OCI-LY7 (cell line): ENCODE results near the gene THAP6. TPM values are rescaled to one million over a fixed set of nuclear protein-coding genes. Genes with fewer than 3 reads are reported as not detected.

Experiments
- BruUV-seq: library from RNA; stranded (reverse); fragments of 400-500 nt; replicated peaks from 2 replicates; lab custom pipeline; 2021; lab: Mats Ljungman, UMichigan
- CTCF ChIA-PET: fragments of 300-600 bp; sonication (Branson Sonifier 250); formaldehyde crosslinking; loops from one replicate; lab custom pipeline; 2022; ENCODE audit warnings: antibody characterized with exemption; ENCODE audit not compliant: unreplicated experiment; lab: Charles Lee
- POLR2A ChIA-PET: fragments of 300-600 bp; sonication (Branson Sonifier 250); formaldehyde crosslinking; loops from one replicate; lab custom pipeline; 2022; ENCODE audit warnings: antibody characterized with exemption; lab: Charles Lee
- DNase-seq: peaks from one replicate; pipeline ENCODE4 v3.0.0-alpha.2; 2015; ENCODE audit warnings: low spot score
- H2AFZ ChIP-seq: fragments of 200-600 bp; sonication (generic), shearing (Covaris generic); 2 replicates; pipeline ENCODE4 v1.6.1; 2014; ENCODE audit warnings: mild to moderate bottlenecking, antibody characterized with exemption, low read length, moderate library complexity
- H3K27ac ChIP-seq: fragments of 200-600 bp; sonication (generic); 2 replicates; pipeline ENCODE4 v1.5.1; 2014; ENCODE audit warnings: mixed run types, low read depth, mild to moderate bottlenecking, moderate library complexity, low read length, inconsistent platforms; ENCODE audit not compliant: poor library complexity, severe bottlenecking
- H3K36me3 ChIP-seq: fragments of 200-600 bp; sonication (generic); 2 replicates; pipeline ENCODE4 v1.6.1; 2014; ENCODE audit warnings: mild to moderate bottlenecking, antibody characterized with exemption, low read length, moderate library complexity, mixed read lengths; ENCODE audit not compliant: insufficient read depth
- H3K4me1 ChIP-seq: fragments of 200-600 bp; sonication (generic); 2 replicates; pipeline ENCODE4 v1.5.1; 2014; ENCODE audit warnings: mild to moderate bottlenecking, low read length; ENCODE audit not compliant: insufficient read depth, poor library complexity, severe bottlenecking
- H3K4me2 ChIP-seq: fragments of 200-600 bp; sonication (generic); 2 replicates; pipeline ENCODE4 v1.6.1; 2014; ENCODE audit warnings: mild to moderate bottlenecking, low read length
- H3K4me3 ChIP-seq: fragments of 200-600 bp; sonication (generic); 2 replicates; pipeline ENCODE4 v1.5.1; 2014; ENCODE audit warnings: mild to moderate bottlenecking, low read depth, low read length; ENCODE audit not compliant: poor library complexity, severe bottlenecking
- H3K79me2 ChIP-seq: fragments of 200-600 bp; sonication (generic); 2 replicates; pipeline ENCODE4 v1.6.1; 2016; ENCODE audit warnings: low read depth, mild to moderate bottlenecking, low read length, moderate library complexity, mixed read lengths; ENCODE audit not compliant: insufficient read depth
- H3K9me2 ChIP-seq: fragments of 200-600 bp; sonication (generic); 2 replicates; pipeline ENCODE4 v1.6.1; 2016; ENCODE audit warnings: mild to moderate bottlenecking, low read length, mixed read lengths; ENCODE audit not compliant: insufficient read depth
- H3K9me3 ChIP-seq: fragments of 200-600 bp; sonication (generic); 2 replicates; pipeline ENCODE4 v1.6.1; 2014; ENCODE audit warnings: mild to moderate bottlenecking, mixed run types, low read length, mixed read lengths
- H4K20me1 ChIP-seq: fragments of 200-600 bp; sonication (generic); 2 replicates; pipeline ENCODE4 v1.6.1; 2014; ENCODE audit warnings: mild to moderate bottlenecking, antibody characterized with exemption, low read length, moderate library complexity, mixed read lengths; ENCODE audit not compliant: insufficient read depth
- CTCF ChIP-seq: fragments of 200-600 bp; sonication (generic); conservative IDR thresholded peaks from 2 replicates; pipeline ENCODE4 v1.5.1; 2014; ENCODE audit warnings: mild to moderate bottlenecking, antibody characterized with exemption, low read length, moderate library complexity, mixed read lengths
- EZH2phosphoT487 ChIP-seq: fragments of 200-600 bp; sonication (generic); IDR thresholded peaks from 2 replicates; pipeline ENCODE4 v1.6.1; 2018; ENCODE audit warnings: low read depth, borderline replicate concordance, mild to moderate bottlenecking, mixed run types, antibody characterized with exemption, low read length, moderate library complexity, mixed read lengths
- intact Hi-C: fragments of 100-400 bp; cut with micrococcal nuclease; formaldehyde crosslinking; loops from one replicate; pipeline ENCODE4 v1.10.0; 2022; ENCODE audit not compliant: unreplicated experiment
- total RNA-seq, 2 experiments: library from RNA; depleted of rRNA in 1 of 2; stranded (reverse); fragments of >200 nt in 1 of 2; shearing (Covaris generic) in 1 of 2; gene quantifications; 2 replicates each; pipeline ENCODE4 v1.2.3, GENCODE V29; 2014 to 2022

The THAP6 gene
- total RNA-seq, 2 experiments from 2014 or later, result 15.9 to 27.3 TPM

GRCh38 chr4:75496406-75496805 is 17.9 kb upstream of the THAP6 start:
- Histone ChIP-seq H3K36me3 (peaks cover 89% of the 10 kb centered on the region), H3K9me2 (no peaks in the 10 kb centered on the region), H3K9me3 (peaks cover 11% of the 10 kb centered on the region; the same call in 1 of the 2 replicates), H3K27ac (no peak overlapping the region), H3K79me2 (peaks cover 21% of the 10 kb centered on the region; the same call in 1 of the 2 replicates), H3K4me1 (no peaks in the 10 kb centered on the region), H3K4me2 (no peak overlapping the region), H3K4me3 (no peak overlapping the region), H2AFZ (no peak overlapping the region), H4K20me1 (no peaks in the 10 kb centered on the region; the same call in 1 of the 2 replicates)
- TF ChIP-seq CTCF, result no peak
- TF ChIP-seq EZH2phosphoT487, result no peak
- intact Hi-C loops, result no loop called here
- ChIA-PET POLR2A (interaction anchor here (0.6 to 1.7 kb wide), 5 partner anchors 9 to 27 kb away, joined by 3 to 6 read pairs (median 4); no protein-coding TSS in a partner anchor), CTCF (interaction anchor here (0.6 kb wide), 1 partner anchor 18 kb away, joined by 5 read pairs; the partner anchor contains the start of genes RCHY1 and THAP6)
- no TSS peak for BruUV-seq
- no peak for DNase-seq

- H3K79me2 ChIP-seq, result peaks cover 21% of the 10 kb centered on the region; the same call in 1 of the 2 replicates
- no peak for DNase-seq
- H2AFZ ChIP-seq, result no peak overlapping the region
- POLR2A ChIA-PET, result interaction anchor here (0.6 to 4.1 kb wide), 5 partner anchors 14 to 28 kb away, joined by 3 to 18 read pairs (median 5); partner anchors contain the start of genes RCHY1 and THAP6
- no peak overlapping the region for H3K4me2 ChIP-seq
- CTCF ChIA-PET, result no interaction called here
- no peaks in the 10 kb centered on the region for H3K4me1 ChIP-seq
- H3K4me3 ChIP-seq, result no peak overlapping the region
- H3K36me3 ChIP-seq, result peaks cover 90% of the 10 kb centered on the region
- TF ChIP-seq CTCF (no peak), EZH2phosphoT487 (no peak)
- peaks cover 11% of the 10 kb centered on the region; the same call in 1 of the 2 replicates for H3K9me3 ChIP-seq
- intact Hi-C loops, result no loop called here
- BruUV-seq, result no TSS peak
- no peak overlapping the region for H3K27ac ChIP-seq
- H4K20me1 ChIP-seq, result no peaks in the 10 kb centered on the region; the same call in 1 of the 2 replicates
- no peaks in the 10 kb centered on the region for H3K9me2 ChIP-seq
These were observed 17.1 kb upstream of the THAP6 start for GRCh38 chr4:75497133-75497532.

- Histone ChIP-seq H3K4me3 (no peak overlapping the region), H4K20me1 (no peaks in the 10 kb centered on the region; the same call in 1 of the 2 replicates), H3K79me2 (peaks cover 21% of the 10 kb centered on the region; the same call in 1 of the 2 replicates), H3K9me3 (peaks cover 11% of the 10 kb centered on the region; the same call in 1 of the 2 replicates), H3K36me3 (peaks cover 90% of the 10 kb centered on the region), H3K4me2 (no peak overlapping the region), H3K9me2 (no peaks in the 10 kb centered on the region), H2AFZ (no peak overlapping the region), H3K27ac (no peak overlapping the region), H3K4me1 (no peaks in the 10 kb centered on the region)
- no TSS peak for BruUV-seq
- intact Hi-C loops, result no loop called here
- POLR2A ChIA-PET, result interaction anchor here (4.1 kb wide), 1 partner anchor 16 kb away, joined by 18 read pairs; the partner anchor contains the start of genes RCHY1 and THAP6
- TF ChIP-seq CTCF (no peak), EZH2phosphoT487 (no peak)
- no peak for DNase-seq
- CTCF ChIA-PET, result no interaction called here
These were observed 16.2 kb upstream of the THAP6 start for GRCh38 chr4:75498041-75498440.
